Uterus (tissue), 4 donors: ENCODE data around the gene TOR4A. TPM values are rescaled to one million over a fixed set of nuclear protein-coding genes. Genes with fewer than 3 reads are reported as not detected.

Source experiments
- DNase-seq, 2 donors: peaks; one replicate each; pipeline ENCODE4 v3.0.0-alpha.2; 2019 to 2020
- H3K27ac ChIP-seq, 2 donors: fragments of 200-600 bp; sonication (generic); 1 replicate in 1 of 2; 2 replicates in 1 of 2; pipeline ENCODE4 v1.5.1; 2016 to 2018
- H3K27me3 ChIP-seq, 2 donors: fragments of 200-600 bp; sonication (generic); one replicate each; pipeline ENCODE4 v1.5.1; 2018 to 2019; ENCODE audit warnings: control low read depth in 1 of 2
- H3K36me3 ChIP-seq, 2 donors: fragments of 200-600 bp; sonication (generic); one replicate each; pipeline ENCODE4 v1.5.1; 2019; ENCODE audit warnings: control low read depth in 1 of 2
- H3K4me1 ChIP-seq, 2 donors: fragments of 200-600 bp; sonication (generic); one replicate each; pipeline ENCODE4 v1.5.1; 2018 to 2019; ENCODE audit warnings: control low read depth in 1 of 2
- H3K4me3 ChIP-seq, 2 donors: fragments of 200-600 bp; sonication (generic); 1 replicate in 1 of 2; 2 replicates in 1 of 2; pipeline ENCODE4 v1.5.1; 2018 to 2019; ENCODE audit warnings: mild to moderate bottlenecking in 1 of 2
- H3K9me3 ChIP-seq, 2 donors: fragments of 200-600 bp; sonication (generic); one replicate each; pipeline ENCODE4 v1.5.1; 2019; ENCODE audit warnings: control low read depth in 1 of 2
- CTCF ChIP-seq, 4 experiments: fragments of 200-600 bp in 2 of 4; fragments of 450-650 bp in 2 of 4; sonication (generic) in 2 of 4; IDR thresholded peaks; one replicate each; pipeline ENCODE4 v1.5.1; 2016 to 2019; ENCODE audit warnings: antibody characterized with exemption in 4 of 4, mild to moderate bottlenecking in 2 of 4, moderate library complexity in 1 of 4
- POLR2A ChIP-seq, 2 donors: fragments of 450-650 bp; IDR thresholded peaks; one replicate each; pipeline ENCODE4 v1.6.1; 2016; ENCODE audit warnings: antibody characterized with exemption in 2 of 2, mild to moderate bottlenecking in 1 of 2, moderate library complexity in 1 of 2
- intact Hi-C: fragments of 100-400 bp; cut with DNase I; formaldehyde crosslinking; loops from one replicate; pipeline ENCODE4 v1.15.1; 2023; ENCODE audit warnings: low total_unique reads
- total RNA-seq, 4 donors: library from RNA; depleted of rRNA in 3 of 4; stranded (reverse); fragments of >200 nt in 3 of 4; gene quantifications; one replicate each; pipeline versions ENCODE4 v1.1.0 to v1.2.4, GENCODE V29; 2014 to 2023
- donor health status: DM: yes; HTN: yes; CAD: no.

The TOR4A gene
- total RNA-seq, 4 donors from 2014 or later = 2.6 to 12.7 (median 11.5) TPM

- Histone ChIP-seq H3K4me3 (no peak overlapping the region), H3K27ac (peak overlapping the region; percentile 77 to 78), H3K4me1 (peaks cover 0 to 10% of the 10 kb centered on the region in 2 donors), H3K27me3 (no peaks in the 10 kb centered on the region), H3K9me3 (no peaks in the 10 kb centered on the region), H3K36me3 (no peaks in the 10 kb centered on the region)
- intact Hi-C loops = no loop called here
- no peak for DNase-seq
- TF ChIP-seq CTCF (IDR thresholded peaks at IDR 0.05) (no peak), POLR2A (IDR thresholded peaks at IDR 0.05) (no peak)
Observed at GRCh38 chr9:137275588-137276472, 1.7 kb upstream of the TOR4A start.

GRCh38 chr9:137276473-137277328 lies 825 bp upstream of the TOR4A start:
- intact Hi-C loops = no loop called here

GRCh38 chr9:137278061-137278701 lies 655 bp downstream of the TOR4A start:
- Histone ChIP-seq H3K36me3 (no peaks in the 10 kb centered on the region), H3K27me3 (no peaks in the 10 kb centered on the region), H3K9me3 (no peaks in the 10 kb centered on the region), H3K4me1 (peaks cover 0 to 10% of the 10 kb centered on the region in 2 donors), H3K4me3 (peak overlapping the region; percentile 18 to 42), H3K27ac (peak overlapping the region; percentile 77 to 78)
- TF ChIP-seq POLR2A (IDR thresholded peaks at IDR 0.05) (no peak), CTCF (IDR thresholded peaks at IDR 0.05) (no peak)
- peak in 1 of 2 donors; percentile 24 for DNase-seq
- intact Hi-C loops = no loop called here

More at GRCh38 chr9:137276473-137277328, 825 bp upstream of the TOR4A start:
- Histone ChIP-seq H3K27me3 (no peaks in the 10 kb centered on the region), H3K9me3 (no peaks in the 10 kb centered on the region), H3K27ac (peak overlapping the region; percentile 77 to 78), H3K4me1 (peaks cover 0 to 10% of the 10 kb centered on the region in 2 donors), H3K4me3 (peak overlapping the region; percentile 18 to 42), H3K36me3 (no peaks in the 10 kb centered on the region)
- TF ChIP-seq POLR2A (IDR thresholded peaks at IDR 0.05) (no peak), CTCF (IDR thresholded peaks at IDR 0.05) (no peak)
- DNase-seq = peak; percentile 75 to 83

- Histone ChIP-seq H3K36me3 (no peaks in the 10 kb centered on the region), H3K4me1 (peaks cover 0 to 10% of the 10 kb centered on the region in 2 donors), H3K4me3 (peak overlapping the region in 1 of 2 donors; percentile 42), H3K9me3 (no peaks in the 10 kb centered on the region), H3K27me3 (no peaks in the 10 kb centered on the region), H3K27ac (no peak overlapping the region)
- TF ChIP-seq POLR2A (IDR thresholded peaks at IDR 0.05) (no peak), CTCF (IDR thresholded peaks at IDR 0.05) (no peak)
- intact Hi-C loops = no loop called here
- no peak for DNase-seq
Observed at GRCh38 chr9:137278721-137279711, 1.5 kb downstream of the TOR4A start.
